Measurements from ENCODE around the gene SKIL.

Gene SKIL

DNA sequence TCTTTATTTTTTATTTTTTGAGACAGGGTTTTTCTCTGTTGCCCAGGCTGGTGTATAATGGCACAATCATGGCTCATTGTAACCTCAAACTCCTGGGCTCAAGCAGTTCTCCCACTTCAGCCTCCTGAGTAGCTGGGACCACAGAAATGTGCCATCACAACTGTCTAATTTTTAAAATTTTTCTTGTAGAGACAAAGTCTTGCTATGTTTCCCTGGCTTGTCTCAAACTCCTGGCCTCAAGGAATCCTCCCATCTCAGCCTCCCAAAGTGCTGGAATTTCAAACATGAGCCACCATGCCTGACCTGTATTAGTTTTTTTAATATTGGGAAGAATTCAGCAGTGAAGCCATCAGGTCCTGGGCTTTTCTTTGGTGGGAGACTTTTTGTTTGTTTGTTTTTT is 47.6 kb downstream of the SKIL start:
- DNase-seq, result no peak

GRCh38 chr3:170410428-170411029 is 53.0 kb downstream of the SKIL start:
- peak; percentile 19 to 51 for DNase-seq

DNA sequence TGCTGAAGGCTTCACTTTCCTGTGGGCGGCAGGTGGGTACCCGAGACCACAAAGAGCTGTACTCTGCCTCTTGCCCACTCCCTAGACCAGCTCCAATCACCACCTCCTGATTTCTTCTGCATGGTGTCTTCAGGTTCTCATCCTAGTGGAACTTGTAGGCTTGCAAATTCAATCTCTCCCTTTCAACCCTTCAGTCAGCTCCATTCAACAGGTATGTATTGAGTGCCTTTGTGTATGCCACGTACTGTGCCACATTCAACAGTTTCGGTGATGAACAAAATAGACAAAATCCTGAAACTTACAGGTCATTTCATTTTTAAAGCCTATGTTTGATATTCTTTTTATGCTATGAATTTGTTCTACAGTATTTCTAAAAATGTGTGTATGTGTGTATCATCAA is 55.8 kb downstream of the SKIL start:
- no peak for DNase-seq

GRCh38 chr3:170414202-170414663 is 56.7 kb downstream of the SKIL start:
- DNase-seq, result peak; percentile 44 to 77

DNA sequence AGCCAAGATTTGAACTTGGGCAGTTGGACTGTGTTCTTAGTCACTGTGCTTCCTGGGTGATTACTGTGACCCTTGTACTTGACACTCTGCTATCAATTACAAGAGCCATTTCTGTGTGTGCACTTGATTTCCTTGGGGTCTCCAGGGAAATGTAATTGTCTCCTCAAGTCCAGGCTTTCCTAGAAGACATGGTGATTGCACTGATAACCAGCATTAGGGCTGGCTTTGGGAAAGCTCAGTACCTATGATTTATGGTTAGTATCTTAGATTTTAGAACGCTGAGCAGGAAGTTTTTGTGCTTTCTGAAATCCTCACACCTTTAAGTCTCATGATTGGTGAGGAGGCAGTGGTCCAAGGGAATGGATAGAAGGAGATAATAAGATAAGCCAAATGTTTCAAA is 59.6 kb downstream of the SKIL start:
- DNase-seq, result no peak

- peak; percentile 72 to 91 for DNase-seq
Measured at GRCh38 chr3:170418422-170419398, 61.2 kb downstream of the SKIL start, which contains the start of gene CLDN11. TSS of gene CLDN11 (plus strand) at chr3:170418868. CDS start at chr3:170419067, 199 bp downstream.

GRCh38 chr3:170419557-170420087 is 62.1 kb downstream of the SKIL start:
- DNase-seq, result peak; percentile 62 to 83

GRCh38 chr3:170420307-170420821 is 62.8 kb downstream of the SKIL start:
- peak; percentile 42 to 71 for DNase-seq

GRCh38 chr3:170421111-170421641 is 63.7 kb downstream of the SKIL start:
- peak; percentile 33 to 67 for DNase-seq

DNA sequence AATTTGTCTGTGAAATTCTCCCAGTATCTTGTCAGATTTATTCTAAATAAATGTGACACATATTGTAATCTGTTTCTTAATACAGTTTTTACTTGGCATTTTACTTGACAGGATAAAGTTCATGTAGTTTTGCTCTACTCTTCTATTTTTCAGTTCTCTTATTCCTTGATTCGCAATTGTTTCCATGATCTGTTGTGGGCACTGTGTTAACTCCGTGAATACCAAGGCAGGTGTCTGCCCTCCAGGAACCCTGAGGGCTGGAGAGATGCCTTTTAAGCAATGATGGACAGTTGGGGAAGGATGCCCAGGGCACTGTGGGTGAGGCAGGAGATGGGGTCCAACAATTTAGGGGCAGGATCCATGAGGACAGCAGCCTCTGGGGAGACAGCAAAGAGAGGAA is 64.2 kb downstream of the SKIL start:
- DNase-seq, result peak in 1 of 2 experiments; percentile 53

- DNase-seq, result no peak
Measured at GRCh38 chr3:170423001-170423615, 65.6 kb downstream of the SKIL start.

DNA sequence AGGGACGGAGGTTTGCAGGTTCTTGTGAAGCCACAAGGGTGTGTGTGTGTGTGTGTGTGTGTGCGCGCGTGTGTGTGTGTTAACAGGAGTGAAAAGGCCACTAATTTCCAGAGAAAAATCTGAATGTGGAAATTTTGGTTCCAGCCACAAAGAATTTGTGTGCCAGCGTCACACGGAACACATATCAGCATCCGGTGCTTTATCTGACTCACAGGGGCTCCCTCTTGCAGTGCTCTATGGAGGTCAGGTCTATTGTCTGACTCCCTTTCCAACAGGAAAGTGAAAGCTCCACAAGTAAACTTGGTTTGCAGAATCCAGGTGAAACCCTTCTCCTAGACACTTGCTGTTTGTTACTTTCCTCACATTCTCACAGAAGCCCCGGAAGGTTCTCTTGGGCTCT is 67.4 kb downstream of the SKIL start:
- DNase-seq, result no peak

DNA sequence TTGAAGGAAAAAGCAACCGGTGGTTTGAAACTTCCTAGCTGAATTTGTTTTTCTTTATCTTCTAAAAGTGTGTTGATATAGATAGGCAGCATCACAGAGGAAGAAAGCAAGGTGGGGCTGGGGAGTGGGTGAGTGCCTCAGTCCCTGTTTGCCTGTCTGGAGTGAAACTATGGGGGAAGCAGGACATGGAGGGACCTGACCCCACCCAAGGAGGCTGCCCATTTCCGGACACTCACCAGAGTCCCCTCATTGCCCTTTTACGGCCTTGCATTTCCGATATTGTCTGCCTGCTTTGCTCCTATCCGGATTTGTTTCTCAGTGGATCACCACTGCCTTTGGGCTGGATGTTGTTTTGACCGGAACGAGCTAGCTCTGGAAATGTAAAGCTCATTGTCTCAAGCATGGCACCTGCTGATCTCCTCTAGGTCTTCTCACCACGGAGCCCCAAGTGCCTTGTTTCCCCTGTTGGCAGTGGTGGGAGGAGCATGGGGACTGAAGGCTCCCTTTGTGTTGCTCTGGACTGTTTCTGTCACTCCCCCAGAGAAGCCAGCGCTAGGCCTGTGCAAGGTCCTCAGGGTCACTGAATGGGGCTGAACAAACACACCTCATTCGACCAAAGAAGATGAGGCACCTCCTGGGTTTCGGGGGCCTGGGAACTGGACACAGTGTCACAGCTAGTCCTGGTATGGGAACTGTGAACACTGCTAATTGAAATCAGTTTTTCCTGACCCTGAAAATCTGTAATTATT is 68.2 kb downstream of the SKIL start:
- DNase-seq, result peak; percentile 38 to 71

DNA sequence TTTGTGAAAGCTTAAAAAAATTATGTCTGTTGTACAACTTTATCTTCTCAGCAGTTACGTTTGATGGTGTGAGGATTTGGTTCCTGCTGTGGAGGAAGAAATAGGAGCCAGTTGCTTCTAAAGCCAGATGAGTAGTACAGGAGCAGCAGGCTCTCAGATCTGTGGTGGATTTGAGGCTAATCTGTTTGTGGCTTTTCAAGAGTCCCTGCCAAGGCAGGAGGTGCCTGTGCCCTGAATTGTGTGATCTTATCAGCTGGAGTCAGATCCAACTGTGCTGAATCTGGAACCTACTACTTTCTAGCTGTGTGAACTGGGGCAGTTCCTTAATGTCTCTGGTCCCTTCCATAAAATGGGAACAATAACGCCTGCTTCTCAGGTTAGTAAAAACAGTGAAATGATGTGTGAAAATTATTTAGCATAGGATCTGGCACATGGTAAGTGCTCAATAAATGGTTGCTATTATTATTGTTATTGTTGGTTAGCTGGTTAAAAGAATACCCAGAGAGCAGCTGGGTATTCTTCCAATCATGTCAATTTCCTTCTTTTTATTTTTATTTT is 68.8 kb downstream of the SKIL start:
- no peak for DNase-seq

- DNase-seq, result no peak
Measured at GRCh38 chr3:170428095-170428494, 70.6 kb downstream of the SKIL start.

GRCh38 chr3:170429050-170429449 is 71.5 kb downstream of the SKIL start:
- DNase-seq, result no peak

DNA sequence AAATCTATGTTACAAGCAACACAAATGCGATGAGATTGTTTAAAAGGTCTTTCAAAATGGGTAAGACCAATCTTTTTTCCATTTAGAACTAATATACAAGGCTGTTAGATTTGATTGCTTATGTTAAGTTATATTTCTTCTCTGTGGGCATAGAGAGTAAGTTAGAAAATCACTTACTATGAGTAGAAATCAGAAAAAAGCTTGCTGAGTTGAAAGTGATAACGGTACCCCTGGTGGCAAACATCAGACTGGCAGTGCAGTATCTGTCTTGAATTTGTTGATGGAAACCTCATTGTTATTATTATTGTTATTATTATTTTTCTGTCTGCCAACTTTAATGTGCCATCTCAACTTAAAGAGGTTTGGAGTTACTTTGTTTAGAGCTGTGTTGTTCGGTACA is 73.5 kb downstream of the SKIL start:
- DNase-seq, result no peak

DNA sequence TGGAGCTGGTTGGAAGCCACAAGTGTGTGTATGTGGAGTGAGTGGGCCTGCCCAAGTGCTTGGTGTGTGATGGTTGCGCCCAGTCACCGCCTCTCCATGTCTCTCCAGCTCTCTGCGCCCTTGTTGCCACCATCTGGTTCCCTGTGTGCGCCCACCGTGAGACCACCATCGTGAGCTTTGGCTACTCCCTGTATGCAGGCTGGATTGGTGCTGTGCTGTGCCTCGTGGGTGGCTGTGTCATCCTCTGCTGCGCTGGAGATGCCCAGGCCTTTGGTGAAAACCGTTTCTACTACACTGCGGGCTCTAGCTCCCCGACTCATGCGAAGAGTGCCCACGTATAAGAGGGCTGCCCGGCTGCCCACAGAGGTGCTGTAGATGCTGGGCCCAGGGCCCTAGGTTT is 74.9 kb downstream of the SKIL start:
- DNase-seq, result no peak

DNA sequence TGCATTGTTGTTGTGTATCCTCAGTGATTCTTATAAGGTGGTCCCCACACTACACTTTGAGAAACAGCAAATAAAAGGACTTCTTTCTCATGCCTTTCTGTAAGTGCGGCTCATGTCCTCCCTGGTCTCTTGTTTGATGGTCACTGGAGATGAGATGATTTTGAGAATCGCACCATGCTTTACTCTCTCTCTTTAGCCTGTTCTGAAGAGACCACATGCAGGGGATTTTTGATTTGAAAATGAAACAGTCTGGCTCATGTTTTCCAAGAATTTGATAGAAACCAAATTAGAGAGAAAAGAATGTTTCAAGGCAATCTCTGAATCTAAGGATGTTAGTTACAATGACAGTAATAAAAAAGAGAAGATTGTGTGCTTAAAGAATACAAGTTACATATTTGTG is 79.2 kb downstream of the SKIL start:
- DNase-seq, result no peak

GRCh38 chr3:170437176-170437575 is 79.7 kb downstream of the SKIL start:
- no peak for DNase-seq

DNA sequence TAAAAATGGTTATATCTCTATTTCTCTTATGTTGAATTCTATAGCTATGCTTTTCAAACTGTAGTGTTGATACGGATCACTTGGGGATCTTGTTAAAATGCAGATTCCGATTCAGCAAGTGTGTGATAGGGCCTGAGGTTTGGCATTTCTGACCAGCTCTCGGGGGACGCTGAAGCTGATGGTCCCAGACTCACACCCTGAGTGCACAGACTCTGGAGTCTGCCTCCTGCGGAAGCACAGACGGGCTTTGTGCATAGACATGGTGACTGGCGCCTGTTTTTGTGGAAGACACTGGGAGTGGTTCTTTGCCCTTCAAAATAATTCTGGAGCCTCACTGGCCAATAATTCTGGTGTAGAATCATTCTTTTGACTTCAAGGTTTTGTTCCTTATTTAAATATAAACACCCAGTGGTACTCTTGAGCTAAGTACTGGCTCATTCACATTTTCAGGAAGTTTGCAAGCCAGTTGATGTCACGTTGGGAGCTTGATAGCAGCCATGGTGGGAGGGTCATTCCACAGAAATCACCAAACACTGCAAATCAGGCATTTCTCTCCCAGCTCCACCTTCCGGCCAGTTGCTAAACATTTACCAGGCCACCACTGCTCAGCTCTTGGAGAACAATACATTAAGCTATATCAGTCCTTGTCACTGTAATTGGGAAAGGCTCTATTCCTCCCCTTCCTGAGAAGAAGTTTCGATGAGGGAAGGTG is 80.3 kb downstream of the SKIL start:
- DNase-seq, result no peak

Data from NCI-H526 (cell line).